Measurements from ENCODE around the gene MEG3. TPM values are rescaled to one million over a fixed set of nuclear protein-coding genes. Genes with fewer than 3 reads are reported as not detected.

MEG3 gene
- total and polyA plus RNA-seq, 2 of the 8 experiments (the other 6 are each of a cell fraction or from before 2014, with no cell fraction given), result 0.17 to 1.1 TPM

DNA sequence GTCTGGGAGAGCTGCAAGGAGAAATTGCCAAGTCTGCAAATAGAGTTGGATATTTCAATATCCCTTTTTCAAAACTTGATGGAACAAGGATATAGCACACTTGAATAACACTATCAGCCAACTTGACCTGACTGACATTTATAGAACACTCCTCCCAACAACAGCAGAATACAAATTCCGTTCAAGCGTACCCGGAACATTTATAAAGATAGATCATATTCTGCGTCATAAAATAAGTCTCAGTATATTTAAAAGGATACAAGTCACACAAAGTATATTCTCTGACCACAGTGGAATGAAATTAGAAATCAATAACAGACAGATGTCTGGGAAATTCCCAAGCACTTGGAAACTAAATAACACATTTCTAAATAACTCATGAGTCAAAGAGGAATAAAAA lies 29.0 kb upstream of the MEG3 start (continued):
- TF ChIP-seq, protein P1, sequence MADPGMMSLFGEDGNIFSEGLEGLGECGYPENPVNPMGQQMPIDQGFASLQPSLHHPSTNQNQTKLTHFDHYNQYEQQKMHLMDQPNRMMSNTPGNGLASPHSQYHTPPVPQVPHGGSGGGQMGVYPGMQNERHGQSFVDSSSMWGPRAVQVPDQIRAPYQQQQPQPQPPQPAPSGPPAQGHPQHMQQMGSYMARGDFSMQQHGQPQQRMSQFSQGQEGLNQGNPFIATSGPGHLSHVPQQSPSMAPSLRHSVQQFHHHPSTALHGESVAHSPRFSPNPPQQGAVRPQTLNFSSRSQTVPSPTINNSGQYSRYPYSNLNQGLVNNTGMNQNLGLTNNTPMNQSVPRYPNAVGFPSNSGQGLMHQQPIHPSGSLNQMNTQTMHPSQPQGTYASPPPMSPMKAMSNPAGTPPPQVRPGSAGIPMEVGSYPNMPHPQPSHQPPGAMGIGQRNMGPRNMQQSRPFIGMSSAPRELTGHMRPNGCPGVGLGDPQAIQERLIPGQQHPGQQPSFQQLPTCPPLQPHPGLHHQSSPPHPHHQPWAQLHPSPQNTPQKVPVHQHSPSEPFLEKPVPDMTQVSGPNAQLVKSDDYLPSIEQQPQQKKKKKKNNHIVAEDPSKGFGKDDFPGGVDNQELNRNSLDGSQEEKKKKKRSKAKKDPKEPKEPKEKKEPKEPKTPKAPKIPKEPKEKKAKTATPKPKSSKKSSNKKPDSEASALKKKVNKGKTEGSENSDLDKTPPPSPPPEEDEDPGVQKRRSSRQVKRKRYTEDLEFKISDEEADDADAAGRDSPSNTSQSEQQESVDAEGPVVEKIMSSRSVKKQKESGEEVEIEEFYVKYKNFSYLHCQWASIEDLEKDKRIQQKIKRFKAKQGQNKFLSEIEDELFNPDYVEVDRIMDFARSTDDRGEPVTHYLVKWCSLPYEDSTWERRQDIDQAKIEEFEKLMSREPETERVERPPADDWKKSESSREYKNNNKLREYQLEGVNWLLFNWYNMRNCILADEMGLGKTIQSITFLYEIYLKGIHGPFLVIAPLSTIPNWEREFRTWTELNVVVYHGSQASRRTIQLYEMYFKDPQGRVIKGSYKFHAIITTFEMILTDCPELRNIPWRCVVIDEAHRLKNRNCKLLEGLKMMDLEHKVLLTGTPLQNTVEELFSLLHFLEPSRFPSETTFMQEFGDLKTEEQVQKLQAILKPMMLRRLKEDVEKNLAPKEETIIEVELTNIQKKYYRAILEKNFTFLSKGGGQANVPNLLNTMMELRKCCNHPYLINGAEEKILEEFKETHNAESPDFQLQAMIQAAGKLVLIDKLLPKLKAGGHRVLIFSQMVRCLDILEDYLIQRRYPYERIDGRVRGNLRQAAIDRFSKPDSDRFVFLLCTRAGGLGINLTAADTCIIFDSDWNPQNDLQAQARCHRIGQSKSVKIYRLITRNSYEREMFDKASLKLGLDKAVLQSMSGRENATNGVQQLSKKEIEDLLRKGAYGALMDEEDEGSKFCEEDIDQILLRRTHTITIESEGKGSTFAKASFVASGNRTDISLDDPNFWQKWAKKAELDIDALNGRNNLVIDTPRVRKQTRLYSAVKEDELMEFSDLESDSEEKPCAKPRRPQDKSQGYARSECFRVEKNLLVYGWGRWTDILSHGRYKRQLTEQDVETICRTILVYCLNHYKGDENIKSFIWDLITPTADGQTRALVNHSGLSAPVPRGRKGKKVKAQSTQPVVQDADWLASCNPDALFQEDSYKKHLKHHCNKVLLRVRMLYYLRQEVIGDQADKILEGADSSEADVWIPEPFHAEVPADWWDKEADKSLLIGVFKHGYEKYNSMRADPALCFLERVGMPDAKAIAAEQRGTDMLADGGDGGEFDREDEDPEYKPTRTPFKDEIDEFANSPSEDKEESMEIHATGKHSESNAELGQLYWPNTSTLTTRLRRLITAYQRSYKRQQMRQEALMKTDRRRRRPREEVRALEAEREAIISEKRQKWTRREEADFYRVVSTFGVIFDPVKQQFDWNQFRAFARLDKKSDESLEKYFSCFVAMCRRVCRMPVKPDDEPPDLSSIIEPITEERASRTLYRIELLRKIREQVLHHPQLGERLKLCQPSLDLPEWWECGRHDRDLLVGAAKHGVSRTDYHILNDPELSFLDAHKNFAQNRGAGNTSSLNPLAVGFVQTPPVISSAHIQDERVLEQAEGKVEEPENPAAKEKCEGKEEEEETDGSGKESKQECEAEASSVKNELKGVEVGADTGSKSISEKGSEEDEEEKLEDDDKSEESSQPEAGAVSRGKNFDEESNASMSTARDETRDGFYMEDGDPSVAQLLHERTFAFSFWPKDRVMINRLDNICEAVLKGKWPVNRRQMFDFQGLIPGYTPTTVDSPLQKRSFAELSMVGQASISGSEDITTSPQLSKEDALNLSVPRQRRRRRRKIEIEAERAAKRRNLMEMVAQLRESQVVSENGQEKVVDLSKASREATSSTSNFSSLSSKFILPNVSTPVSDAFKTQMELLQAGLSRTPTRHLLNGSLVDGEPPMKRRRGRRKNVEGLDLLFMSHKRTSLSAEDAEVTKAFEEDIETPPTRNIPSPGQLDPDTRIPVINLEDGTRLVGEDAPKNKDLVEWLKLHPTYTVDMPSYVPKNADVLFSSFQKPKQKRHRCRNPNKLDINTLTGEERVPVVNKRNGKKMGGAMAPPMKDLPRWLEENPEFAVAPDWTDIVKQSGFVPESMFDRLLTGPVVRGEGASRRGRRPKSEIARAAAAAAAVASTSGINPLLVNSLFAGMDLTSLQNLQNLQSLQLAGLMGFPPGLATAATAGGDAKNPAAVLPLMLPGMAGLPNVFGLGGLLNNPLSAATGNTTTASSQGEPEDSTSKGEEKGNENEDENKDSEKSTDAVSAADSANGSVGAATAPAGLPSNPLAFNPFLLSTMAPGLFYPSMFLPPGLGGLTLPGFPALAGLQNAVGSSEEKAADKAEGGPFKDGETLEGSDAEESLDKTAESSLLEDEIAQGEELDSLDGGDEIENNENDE (IDR thresholded peaks at IDR 0.05; ENCODE audit: insufficient replicate concordance, low read length), result no peak
- TF ChIP-seq RNF2 (IDR thresholded peaks at IDR 0.05; ENCODE audit: borderline replicate concordance, low read depth, low read length, missing control alignments, poor library complexity, severe bottlenecking) (no peak), GABPA (IDR thresholded peaks at IDR 0.05; ENCODE audit: borderline replicate concordance, insufficient read depth, low read length) (no peak), TAF1 (IDR thresholded peaks at IDR 0.05; ENCODE audit: low read depth, low read length) (no peak), ASH2L (IDR thresholded peaks at IDR 0.05; ENCODE audit: low read length) (no peak), RAD21 (IDR thresholded peaks at IDR 0.05 in 1 of 2, conservative IDR thresholded peaks at IDR 0.05 in 1 of 2; ENCODE audit: low read depth in 2 of 2, low read length in 2 of 2) (no peak)

Measured in H1 (cell line).